OCI-LY1 (cell line): Measurements from ENCODE around the gene P3H3.

Experiments
- H2AFZ ChIP-seq: fragments of 200-600 bp; sonication (generic), shearing (Covaris generic); 2 replicates; pipeline ENCODE4 v1.6.0; 2014; ENCODE audit warnings: antibody characterized with exemption, mild to moderate bottlenecking, low read length
- H3F3A ChIP-seq: fragments of 200-600 bp; sonication (generic), shearing (Covaris generic); 2 replicates; pipeline ENCODE4 v1.6.0; 2014; ENCODE audit warnings: mild to moderate bottlenecking, antibody characterized with exemption, low read length, moderate library complexity; ENCODE audit not compliant: insufficient read depth
- H3K27ac ChIP-seq: fragments of 200-600 bp; sonication (generic); 2 replicates; pipeline ENCODE4 v1.5.1; 2014; ENCODE audit warnings: low read length, mixed run types, mild to moderate bottlenecking, low read depth; ENCODE audit not compliant: poor library complexity, severe bottlenecking
- H3K27me3 ChIP-seq: fragments of 200-600 bp; sonication (generic); 2 replicates; pipeline ENCODE4 v1.6.0; 2014; ENCODE audit warnings: antibody characterized with exemption, mild to moderate bottlenecking, low read length, moderate library complexity; ENCODE audit not compliant: insufficient read depth
- H3K36me3 ChIP-seq: fragments of 200-600 bp; sonication (generic); 2 replicates; pipeline ENCODE4 v1.6.1; 2014; ENCODE audit warnings: mild to moderate bottlenecking, antibody characterized with exemption, low read length, moderate library complexity, mixed read lengths; ENCODE audit not compliant: insufficient read depth
- H3K4me1 ChIP-seq: fragments of 200-600 bp; sonication (generic); 2 replicates; pipeline ENCODE4 v1.5.1; 2014; ENCODE audit warnings: mild to moderate bottlenecking, low read length, moderate library complexity; ENCODE audit not compliant: insufficient read depth, severe bottlenecking
- H3K4me2 ChIP-seq: fragments of 200-600 bp; sonication (generic), shearing (Covaris generic); 2 replicates; pipeline ENCODE4 v1.6.1; 2014; ENCODE audit warnings: low read length
- H3K4me3 ChIP-seq: fragments of 200-600 bp; sonication (generic); 2 replicates; pipeline ENCODE4 v1.5.1; 2014; ENCODE audit warnings: low read length, low read depth, mild to moderate bottlenecking, mixed read lengths; ENCODE audit not compliant: poor library complexity, severe bottlenecking
- H3K79me2 ChIP-seq: fragments of 200-600 bp; shearing (Covaris generic); 2 replicates; pipeline ENCODE4 v1.6.1; 2016; ENCODE audit warnings: mixed run types, low read length, mixed read lengths; ENCODE audit not compliant: insufficient read depth
- H3K9ac ChIP-seq: fragments of 200-600 bp; sonication (generic), shearing (Covaris generic); 2 replicates; pipeline ENCODE4 v1.6.1; 2014; ENCODE audit warnings: mild to moderate bottlenecking, low read length, mixed read lengths
- H3K9me2 ChIP-seq: fragments of 200-600 bp; sonication (generic), shearing (Covaris generic); 2 replicates; pipeline ENCODE4 v1.6.1; 2014; ENCODE audit warnings: low read depth, mild to moderate bottlenecking, low read length, mixed read lengths
- H3K9me3 ChIP-seq: fragments of 200-600 bp; shearing (Covaris generic); 2 replicates; pipeline ENCODE4 v1.6.1; 2014; ENCODE audit warnings: low read length, mixed read lengths
- H4K20me1 ChIP-seq: fragments of 200-600 bp; sonication (generic), shearing (Covaris generic); 2 replicates; pipeline ENCODE4 v1.6.0; 2016; ENCODE audit warnings: mild to moderate bottlenecking, low read length; ENCODE audit not compliant: insufficient read depth
- CTCF ChIP-seq: fragments of 200-600 bp; sonication (generic), shearing (Covaris generic); IDR thresholded peaks from 2 replicates; pipeline ENCODE4 v1.5.1; 2017; ENCODE audit warnings: mild to moderate bottlenecking, antibody characterized with exemption, low read length, moderate library complexity, mixed read lengths
- EZH2 ChIP-seq: fragments of 200-600 bp; sonication (generic), shearing (Covaris generic); IDR thresholded peaks from 2 replicates; pipeline ENCODE4 v1.8.0; 2017; ENCODE audit warnings: borderline replicate concordance, mixed run types, mild to moderate bottlenecking, antibody characterized with exemption, low read length, moderate library complexity, mixed read lengths

The P3H3 gene

GRCh38 chr12:6828781-6829535 is 751 bp downstream of the P3H3 start:
- H3K36me3 ChIP-seq: no peaks in the 10 kb centered on the region
- no peaks in the 10 kb centered on the region for H4K20me1 ChIP-seq
- no peak overlapping the region for H2AFZ ChIP-seq
- H3K9ac ChIP-seq: no peak overlapping the region; the same call in 1 of the 2 replicates
- no peaks in the 10 kb centered on the region for H3K9me2 ChIP-seq
- H3K4me2 ChIP-seq: peak overlapping the region; percentile 49
- peak overlapping the region; percentile 39 for H3K4me3 ChIP-seq
- no peak overlapping the region for H3K27ac ChIP-seq
- H3F3A ChIP-seq: no peaks in the 10 kb centered on the region
- TF ChIP-seq CTCF: no peak
- no peak for TF ChIP-seq EZH2
- no peaks in the 10 kb centered on the region for H3K79me2 ChIP-seq
- peaks cover 6% of the 10 kb centered on the region for H3K4me1 ChIP-seq
- H3K27me3 ChIP-seq: 0 out of 2 replicates have a peak, but pooled peaks cover 5% of the 10 kb centered on the region
- H3K9me3 ChIP-seq: no peaks in the 10 kb centered on the region

GRCh38 chr12:6829536-6830220 is 1.5 kb downstream of the P3H3 start:
- peak overlapping the region; percentile 39 for H3K4me3 ChIP-seq
- TF ChIP-seq CTCF: no peak
- no peak for TF ChIP-seq EZH2
- H3F3A ChIP-seq: no peaks in the 10 kb centered on the region
- H3K4me2 ChIP-seq: peak overlapping the region; percentile 49; the same call in 1 of the 2 replicates
- H3K27me3 ChIP-seq: 0 out of 2 replicates have a peak, but pooled peaks cover 5% of the 10 kb centered on the region
- H4K20me1 ChIP-seq: no peaks in the 10 kb centered on the region
- H3K4me1 ChIP-seq: peaks cover 6% of the 10 kb centered on the region
- H3K9me2 ChIP-seq: no peaks in the 10 kb centered on the region
- H3K36me3 ChIP-seq: no peaks in the 10 kb centered on the region
- no peak overlapping the region for H3K9ac ChIP-seq
- no peaks in the 10 kb centered on the region for H3K79me2 ChIP-seq
- no peak overlapping the region for H3K27ac ChIP-seq
- H2AFZ ChIP-seq: no peak overlapping the region
- H3K9me3 ChIP-seq: no peaks in the 10 kb centered on the region

- Histone ChIP-seq H3K4me2 (no peak overlapping the region), H4K20me1 (no peaks in the 10 kb centered on the region), H3K9me2 (no peaks in the 10 kb centered on the region), H3K79me2 (no peaks in the 10 kb centered on the region), H3K27me3 (0 out of 2 replicates have a peak, but pooled peaks cover under 1% of the 10 kb centered on the region), H2AFZ (no peak overlapping the region), H3K9ac (no peak overlapping the region), H3K4me1 (peaks cover 6% of the 10 kb centered on the region), H3K27ac (no peak overlapping the region), H3K4me3 (no peak overlapping the region), H3K9me3 (no peaks in the 10 kb centered on the region), H3F3A (no peaks in the 10 kb centered on the region), H3K36me3 (no peaks in the 10 kb centered on the region)
- TF ChIP-seq CTCF (no peak), EZH2 (no peak)
Observed at GRCh38 chr12:6830286-6830890, 2.2 kb downstream of the P3H3 start.
